Keratinocyte (primary cell): Measurements from ENCODE around the gene GRIA4. TPM values are rescaled to one million over a fixed set of nuclear protein-coding genes. Genes with fewer than 3 reads are reported as not detected.

Experiments
- DNase-seq: peaks from one replicate; pipeline ENCODE4 v3.0.0-alpha.2; 2011; ENCODE audit warnings: low read depth, missing footprints, low spot score
- FAIRE-seq: peaks from 2 replicates; lab custom pipeline; 2011; peaks lifted over from hg19 to GRCh38; lab: Jason Lieb, UNC
- H2AFZ ChIP-seq: 2 replicates; pipeline ENCODE4 v1.6.0; 2012; ENCODE audit warnings: low read length, control low read depth, inconsistent platforms; ENCODE audit not compliant: control insufficient read depth
- H3K27ac ChIP-seq: 2 replicates; pipeline ENCODE4 v1.5.1; 2011; ENCODE audit warnings: low read length; ENCODE audit not compliant: control insufficient read depth, insufficient read depth
- H3K27me3 ChIP-seq: 3 replicates; pipeline ENCODE4 v1.6.0; 2011; ENCODE audit warnings: low read length; ENCODE audit not compliant: control insufficient read depth, insufficient read depth; ENCODE audit errors: extremely low read depth
- H3K36me3 ChIP-seq, 2 experiments: 2 replicates in 1 of 2; 3 replicates in 1 of 2; pipeline ENCODE4 v1.5.1; 2011; ENCODE audit warnings: low read length in 2 of 2, mild to moderate bottlenecking in 1 of 2; ENCODE audit not compliant: control insufficient read depth in 2 of 2, insufficient read depth in 2 of 2; ENCODE audit errors: extremely low read depth in 1 of 2
- H3K4me1 ChIP-seq: 3 replicates; pipeline ENCODE4 v1.5.1; 2011; ENCODE audit warnings: low read length; ENCODE audit not compliant: control insufficient read depth, insufficient read depth; ENCODE audit errors: extremely low read depth
- H3K4me2 ChIP-seq: 3 replicates; pipeline ENCODE4 v1.6.0; 2011; ENCODE audit warnings: low read depth, low read length; ENCODE audit not compliant: control insufficient read depth, insufficient read depth; ENCODE audit errors: extremely low read depth
- H3K4me3 ChIP-seq, 3 experiments: fragments of 200-600 bp in 1 of 3; sonication (generic) in 1 of 3; 2 replicates in 2 of 3; 3 replicates in 1 of 3; pipeline ENCODE4 v1.5.1; 2011 to 2016; ENCODE audit warnings: low read length in 3 of 3, mild to moderate bottlenecking in 3 of 3, control low read depth in 2 of 3, inconsistent platforms in 1 of 3, low read depth in 1 of 3, mixed read lengths in 1 of 3, mixed run types in 1 of 3, moderate library complexity in 1 of 3; ENCODE audit not compliant: control insufficient read depth in 2 of 3, insufficient read depth in 2 of 3; ENCODE audit errors: extremely low read depth in 1 of 3
- H3K79me2 ChIP-seq: 2 replicates; pipeline ENCODE4 v1.6.0; 2012; ENCODE audit warnings: low read length; ENCODE audit not compliant: control insufficient read depth, insufficient read depth
- H3K9ac ChIP-seq: 3 replicates; pipeline ENCODE4 v1.6.0; 2011; ENCODE audit warnings: low read length; ENCODE audit not compliant: control insufficient read depth, insufficient read depth; ENCODE audit errors: extremely low read depth
- H3K9me1 ChIP-seq: 3 replicates; pipeline ENCODE4 v1.6.0; 2011; ENCODE audit warnings: low read length; ENCODE audit not compliant: control insufficient read depth, insufficient read depth; ENCODE audit errors: extremely low read depth
- H3K9me3 ChIP-seq: 2 replicates; pipeline ENCODE4 v1.5.1; 2012; ENCODE audit warnings: low read depth, low read length; ENCODE audit not compliant: control insufficient read depth
- H4K20me1 ChIP-seq: 3 replicates; pipeline ENCODE4 v1.6.0; 2011; ENCODE audit warnings: low read length; ENCODE audit not compliant: control insufficient read depth, insufficient read depth; ENCODE audit errors: extremely low read depth
- CTCF ChIP-seq, 3 experiments: IDR thresholded peaks in 1 of 3; conservative IDR thresholded peaks in 1 of 3; optimal IDR thresholded peaks in 1 of 3; 2 replicates in 2 of 3; 3 replicates in 1 of 3; pipeline versions ENCODE3 to v1.5.1; 2011; ENCODE audit warnings: low read length in 3 of 3, mild to moderate bottlenecking in 3 of 3, moderate library complexity in 2 of 3, control low read depth in 1 of 3, inconsistent platforms in 1 of 3; ENCODE audit not compliant: insufficient read depth in 2 of 3; ENCODE audit errors: extremely low read depth in 1 of 3
- EZH2 ChIP-seq: IDR thresholded peaks from one replicate; pipeline ENCODE4 v1.6.1; 2012; ENCODE audit warnings: inconsistent platforms, mild to moderate bottlenecking, low read length, moderate library complexity
- dilution Hi-C: fragments of 300-500 bp; cut with MboI; formaldehyde crosslinking; loops from one replicate; pipeline ENCODE4 v1.7.0; 2020; ENCODE audit warnings: low sequenced_read_pairs; ENCODE audit not compliant: extremely low pct_ligation_motif_present
- polyA plus RNA-seq, 5 experiments: library from polyadenylated mRNA; depleted of rRNA in 3 of 5; stranded (reverse) in 3 of 5; stranded (forward) in 1 of 5; unstranded in 1 of 5; fragments of >200 nt; gene quantifications; 1 replicate in 1 of 5; 2 replicates in 3 of 5; 3 replicates in 1 of 5; pipeline versions ENCODE4 v1.2.1 to v1.2.3, GENCODE V29; 2011 to 2012; ENCODE audit warnings: missing spikeins in 2 of 5, low read depth in 1 of 5, low replicate concordance in 1 of 5

The GRIA4 gene
- polyA plus RNA-seq, 1 donor (not counting 4 experiments of a cell fraction or from before 2014, with no cell fraction given) = not detected

GRCh38 chr11:105852403-105852802 lies 242.5 kb downstream of the GRIA4 start:
- Histone ChIP-seq H2AFZ (no peak overlapping the region), H3K9me3 (no peaks in the 10 kb centered on the region), H3K4me1 (no peaks in the 10 kb centered on the region), H3K4me2 (no peak overlapping the region), H3K4me3 (no peak overlapping the region), H4K20me1 (no peaks in the 10 kb centered on the region), H3K27me3 (no peaks in the 10 kb centered on the region), H3K27ac (no peak overlapping the region), H3K9ac (no peak overlapping the region), H3K36me3 (no peaks in the 10 kb centered on the region), H3K79me2 (no peaks in the 10 kb centered on the region), H3K9me1 (no peaks in the 10 kb centered on the region)
- FAIRE-seq (no peak), DNase-seq (no peak)
- dilution Hi-C loops = no loop called here
- TF ChIP-seq CTCF (optimal IDR thresholded peaks at IDR 0.05 in 1 of 3, IDR thresholded peaks at IDR 0.05 in 1 of 3, conservative IDR thresholded peaks at IDR 0.05 in 1 of 3; ENCODE audit: extremely low read depth in 1 of 3, insufficient read depth in 2 of 3, low read length in 3 of 3) (no peak), EZH2 (no peak)

- H3K9me3 ChIP-seq = no peaks in the 10 kb centered on the region
- H3K9ac ChIP-seq = no peak overlapping the region
- H2AFZ ChIP-seq = no peak overlapping the region
- no peaks in the 10 kb centered on the region for H3K27me3 ChIP-seq
- H3K4me3 ChIP-seq = no peak overlapping the region
- TF ChIP-seq CTCF (optimal IDR thresholded peaks at IDR 0.05 in 1 of 3, IDR thresholded peaks at IDR 0.05 in 1 of 3, conservative IDR thresholded peaks at IDR 0.05 in 1 of 3; ENCODE audit: extremely low read depth in 1 of 3, insufficient read depth in 2 of 3, low read length in 3 of 3) (no peak), EZH2 (no peak)
- no peaks in the 10 kb centered on the region for H3K36me3 ChIP-seq
- H4K20me1 ChIP-seq = no peaks in the 10 kb centered on the region
- H3K9me1 ChIP-seq = no peaks in the 10 kb centered on the region
- dilution Hi-C loops = no loop called here
- no peak for FAIRE-seq
- no peak for DNase-seq
- no peak overlapping the region for H3K27ac ChIP-seq
- H3K79me2 ChIP-seq = no peaks in the 10 kb centered on the region
- no peaks in the 10 kb centered on the region for H3K4me1 ChIP-seq
- H3K4me2 ChIP-seq = no peak overlapping the region
Measured at GRCh38 chr11:105854269-105854668, 244.4 kb downstream of the GRIA4 start.
